HepG2 (cell line): ENCODE measurements around the gene CHRM3. TPM values are rescaled to one million over a fixed set of nuclear protein-coding genes. Genes with fewer than 3 reads are reported as not detected.

Experiments
- ATAC-seq: fragments of 200-7000 bp; cut with Tn5 transposase; 3 replicates; pipeline ENCODE4 v1.9.1; 2020; ENCODE audit warnings: mild to moderate bottlenecking, moderate library complexity
- BruUV-seq: library from RNA; stranded (reverse); fragments of 400-500 nt; replicated peaks from 2 replicates; lab custom pipeline; 2021; lab: Mats Ljungman, UMichigan
- CTCF ChIA-PET: fragments of 300-600 bp; formaldehyde crosslinking; extraction: SDS; loops from one replicate; lab custom pipeline; 2021; ENCODE audit warnings: low total read pairs, inconsistent platforms, low intra/inter-chr PET ratio; lab: Yijun Ruan, JAX
- POLR2A ChIA-PET: fragments of 350-600 bp; sonication (Branson Sonifier 250); formaldehyde crosslinking; loops from one replicate; lab custom pipeline; 2020; ENCODE audit warnings: antibody characterized with exemption, inconsistent platforms; lab: Yijun Ruan, JAX
- DNase-seq: peaks from one replicate; pipeline ENCODE4 v3.0.0-alpha.2; 2015; ENCODE audit warnings: low spot score
- FAIRE-seq: peaks from 3 replicates; lab custom pipeline; 2011; peaks lifted over from hg19 to GRCh38; lab: Jason Lieb, UNC
- H2AFZ ChIP-seq: one replicate; pipeline ENCODE4 v1.6.1; 2011; ENCODE audit warnings: low read length, inconsistent platforms
- H3K27ac ChIP-seq: fragments of 300-600 bp; 3 replicates; pipeline ENCODE4 v1.8.0; 2011; ENCODE audit warnings: mixed run types, mild to moderate bottlenecking, mixed read lengths, low read length, inconsistent platforms; ENCODE audit not compliant: insufficient read depth; ENCODE audit errors: extremely low read length
- H3K27me3 ChIP-seq, 2 experiments: fragments of 200-600 bp in 1 of 2; 2 replicates in 1 of 2; 3 replicates in 1 of 2; pipeline versions ENCODE4 v1.6.0 to v1.8.0; 2011; ENCODE audit warnings: low read length in 2 of 2, mild to moderate bottlenecking in 2 of 2, moderate library complexity in 2 of 2, inconsistent platforms in 1 of 2; ENCODE audit not compliant: insufficient read depth in 2 of 2, control insufficient read depth in 1 of 2
- H3K36me3 ChIP-seq, 2 experiments: fragments of 200-600 bp in 1 of 2; replicated peaks in 1 of 2; 2 replicates in 1 of 2; 3 replicates in 1 of 2; pipeline versions ENCODE4 v1.5.1 to v1.8.0; 2011; ENCODE audit warnings: low read length in 2 of 2, inconsistent platforms in 1 of 2; ENCODE audit not compliant: insufficient read depth in 2 of 2, control insufficient read depth in 1 of 2
- H3K4me1 ChIP-seq: 2 replicates; pipeline ENCODE4 v1.5.1; 2012; ENCODE audit warnings: low read length, inconsistent platforms; ENCODE audit not compliant: insufficient read depth
- H3K4me2 ChIP-seq: 2 replicates; pipeline ENCODE4 v1.6.0; 2011; ENCODE audit warnings: low read depth, low read length, inconsistent platforms
- H3K4me3 ChIP-seq, 3 experiments: fragments of 200-600 bp in 1 of 3; sonication (generic), shearing (Covaris generic) in 1 of 3; replicated peaks in 1 of 3; 2 replicates each; pipeline ENCODE4 v1.5.1; 2011 to 2016; ENCODE audit warnings: low read length in 3 of 3, inconsistent platforms in 2 of 3, low read depth in 2 of 3, mild to moderate bottlenecking in 2 of 3, control low read depth in 1 of 3, mixed read lengths in 1 of 3; ENCODE audit not compliant: insufficient read depth in 1 of 3
- H3K79me2 ChIP-seq: one replicate; pipeline ENCODE4 v1.6.1; 2011; ENCODE audit warnings: low read length, inconsistent platforms; ENCODE audit not compliant: insufficient read depth
- H3K9ac ChIP-seq: 2 replicates; pipeline ENCODE4 v1.6.0; 2011; ENCODE audit warnings: mild to moderate bottlenecking, low read depth, low read length, inconsistent platforms; ENCODE audit not compliant: insufficient read depth
- H3K9me3 ChIP-seq: 2 replicates; pipeline ENCODE4 v1.5.1; 2012; ENCODE audit warnings: mild to moderate bottlenecking, low read length
- H4K20me1 ChIP-seq: 2 replicates; pipeline ENCODE4 v1.6.0; 2011; ENCODE audit warnings: inconsistent platforms, mild to moderate bottlenecking, low read length, moderate library complexity; ENCODE audit not compliant: insufficient read depth
- CREBL2 ChIP-seq: sonication (generic); formaldehyde crosslinking; IDR thresholded peaks from 2 replicates; pipeline ENCODE4 v1.8.1; 2023; ENCODE audit warnings: missing genetic modification reagents, mild to moderate bottlenecking, borderline replicate concordance
- ELK4 ChIP-seq: sonication (generic); formaldehyde crosslinking; IDR thresholded peaks from 2 replicates; pipeline ENCODE4 v1.9.0; 2021; ENCODE audit warnings: missing genetic modification reagents, borderline replicate concordance
- KMT2B ChIP-seq: IDR thresholded peaks from 2 replicates; pipeline ENCODE4 v1.6.1; 2016; ENCODE audit warnings: missing genetic modification reagents, missing compliant biosample characterization
- TAF15 ChIP-seq: fragments of 200-400 bp; formaldehyde crosslinking; IDR thresholded peaks from one replicate; pipeline ENCODE4 v1.6.1; 2018; ENCODE audit warnings: mild to moderate bottlenecking, low read depth, low read length; ENCODE audit not compliant: poor library complexity, severe bottlenecking
- TFDP1 ChIP-seq: IDR thresholded peaks from 2 replicates; pipeline ENCODE4 v1.6.1; 2016; ENCODE audit warnings: missing compliant biosample characterization, missing genetic modification reagents, borderline replicate concordance
- ZFAT ChIP-seq: sonication (generic); formaldehyde crosslinking; conservative IDR thresholded peaks from 2 replicates; pipeline ENCODE4 v1.8.1; 2023; ENCODE audit warnings: missing genetic modification reagents, inconsistent platforms
- ZFP91 ChIP-seq: sonication (generic); formaldehyde crosslinking; IDR thresholded peaks from 2 replicates; pipeline ENCODE4 v1.9.0; 2022; ENCODE audit warnings: missing genetic modification reagents, mild to moderate bottlenecking, borderline replicate concordance
- ZNF10 ChIP-seq: sonication (generic); formaldehyde crosslinking; IDR thresholded peaks from 2 replicates; pipeline ENCODE4 v1.4.0; 2020; ENCODE audit warnings: mild to moderate bottlenecking, low read depth, missing genetic modification reagents, borderline replicate concordance
- ZNF256 ChIP-seq: sonication (generic); formaldehyde crosslinking; conservative IDR thresholded peaks from 2 replicates; pipeline ENCODE4 v1.4.0; 2020; ENCODE audit warnings: missing genetic modification reagents
- ZNF280B ChIP-seq: sonication (generic); formaldehyde crosslinking; IDR thresholded peaks from 2 replicates; pipeline ENCODE4 v1.5.0; 2020; ENCODE audit warnings: missing genetic modification reagents, mild to moderate bottlenecking, borderline replicate concordance
- ZNF572 ChIP-seq: sonication (generic); formaldehyde crosslinking; IDR thresholded peaks from 2 replicates; pipeline ENCODE4 v1.5.1; 2020; ENCODE audit warnings: mild to moderate bottlenecking, missing genetic modification reagents
- ZNF674 ChIP-seq: sonication (generic); formaldehyde crosslinking; IDR thresholded peaks from 2 replicates; pipeline ENCODE4 v1.5.0; 2020; ENCODE audit warnings: low read depth, mild to moderate bottlenecking, missing genetic modification reagents
- ZSCAN12 ChIP-seq: sonication (generic); formaldehyde crosslinking; IDR thresholded peaks from 2 replicates; pipeline ENCODE4 v1.9.0; 2021; ENCODE audit warnings: mild to moderate bottlenecking, missing genetic modification reagents
- ZSCAN31 ChIP-seq: sonication (generic); formaldehyde crosslinking; IDR thresholded peaks from 2 replicates; pipeline ENCODE4 v1.5.0; 2020; ENCODE audit warnings: low read depth, mild to moderate bottlenecking, missing genetic modification reagents
- WGBS: methylation state at CpG from one replicate; pipeline ENCODE4 v1.1.6; 2017; ENCODE audit warnings: low lambda C conversion rate; 5-methylcytosine and 5-hydroxymethylcytosine counted together
- in situ Hi-C: cut with HindIII; loops from 2 replicates; pipeline ENCODE4 v1.10.0; 2017; ENCODE audit warnings: low pct_unique_long_range_greater_than_20kb; ENCODE audit not compliant: extremely low pct_ligation_motif_present
- intact Hi-C: fragments of 100-400 bp; cut with micrococcal nuclease; formaldehyde crosslinking; loops from one replicate; pipeline ENCODE4 v1.10.0; 2022; ENCODE audit not compliant: unreplicated experiment
- polyA plus RNA-seq, 8 experiments: library from polyadenylated mRNA; depleted of rRNA in 3 of 8; stranded (reverse) in 7 of 8; unstranded in 1 of 8; fragments of >200 nt; fragmentation: Illumina TruSeq in 4 of 8; extraction: Trizol in 4 of 8; gene quantifications; 2 replicates each; pipeline versions ENCODE4 v1.2.1 to v1.2.3, GENCODE V29; 2011 to 2016; ENCODE audit warnings: low read depth in 4 of 8, missing spikeins in 1 of 8, mixed read lengths in 1 of 8; ENCODE audit not compliant: insufficient read depth in 1 of 8
- total RNA-seq, 5 experiments: library from RNA; depleted of rRNA; stranded (reverse); fragments of >200 nt; fragmentation: Illumina TruSeq; extraction: Trizol; gene quantifications; 2 replicates each; pipeline ENCODE4 v1.2.3, GENCODE V29; 2016; ENCODE audit warnings: low read depth in 1 of 5

Gene CHRM3
- total and polyA plus RNA-seq, 2 of the 13 experiments (the other 11 are each of a cell fraction or from before 2014, with no cell fraction given): not detected

GRCh38 chr1:239427712-239428111, 41.3 kb downstream of the CHRM3 start:
- POLR2A ChIA-PET: no interaction called here
- Histone ChIP-seq H3K79me2 (no peaks in the 10 kb centered on the region), H3K27me3 (no peaks in the 10 kb centered on the region), H4K20me1 (no peaks in the 10 kb centered on the region), H3K9ac (no peak overlapping the region), H2AFZ (no peak overlapping the region), H3K9me3 (peaks cover 31% of the 10 kb centered on the region), H3K4me3 (no peak overlapping the region), H3K27ac (no peak overlapping the region), H3K4me1 (no peaks in the 10 kb centered on the region), H3K4me2 (no peak overlapping the region), H3K36me3 (no peaks in the 10 kb centered on the region)
- ATAC-seq (no peak), FAIRE-seq (no peak), DNase-seq (no peak)
- intact Hi-C loops (no loop called here), in situ Hi-C loops (no loop called here)
- no peak for TF ChIP-seq ZNF572 (CRISPR knock-in tag)
- TF ChIP-seq ZNF10 (CRISPR knock-in tag): no peak
- no peak for TF ChIP-seq ZSCAN12
- no peak for TF ChIP-seq KMT2B
- no peak for TF ChIP-seq ZNF674 (CRISPR knock-in tag)
- TF ChIP-seq ZNF280B (CRISPR knock-in tag): no peak
- TF ChIP-seq ZFAT (CRISPR knock-in tag): no peak
- no peak for TF ChIP-seq CREBL2 (CRISPR knock-in tag)
- no peak for TF ChIP-seq ZFP91
- no peak for TF ChIP-seq TAF15
- TF ChIP-seq ELK4 (CRISPR knock-in tag): no peak
- no peak for TF ChIP-seq TFDP1 (CRISPR knock-in tag)
- TF ChIP-seq ZNF256 (CRISPR knock-in tag): no peak
- TF ChIP-seq ZSCAN31: no peak
- WGBS: 0% methylated on average over 3 of the region's 3 CpGs
- no TSS peak for BruUV-seq
- CTCF ChIA-PET: no interaction called here
